HepG2 (cell line): ENCODE data around the gene PDPK1. TPM values are rescaled to one million over a fixed set of nuclear protein-coding genes. Genes with fewer than 3 reads are reported as not detected.

Experiments
- DPF2 ChIP-seq: sonication (generic); formaldehyde crosslinking; IDR thresholded peaks from 2 replicates; pipeline ENCODE4 v1.4.0; 2020; ENCODE audit warnings: mild to moderate bottlenecking, low read depth, missing genetic modification reagents, borderline replicate concordance
- FOXA1 ChIP-seq, 2 experiments: fragments of 450-650 bp in 1 of 2; sonication (generic) in 1 of 2; formaldehyde crosslinking in 1 of 2; IDR thresholded peaks; 2 replicates each; pipeline versions ENCODE4 v1.4.0 to v1.6.1; 2016 to 2020; ENCODE audit warnings: missing genetic modification reagents in 1 of 2
- GFI1 ChIP-seq: sonication (generic); formaldehyde crosslinking; IDR thresholded peaks from 2 replicates; pipeline ENCODE4 v1.5.0; 2020; ENCODE audit warnings: missing genetic modification reagents, mild to moderate bottlenecking, borderline replicate concordance
- HHEX ChIP-seq: IDR thresholded peaks from 2 replicates; pipeline ENCODE4 v1.6.1; 2016; ENCODE audit warnings: control low read depth
- JDP2 ChIP-seq: sonication (generic); formaldehyde crosslinking; IDR thresholded peaks from 2 replicates; pipeline ENCODE4 v1.8.1; 2022; ENCODE audit warnings: missing genetic modification reagents, borderline replicate concordance
- JUN ChIP-seq: sonication (generic); formaldehyde crosslinking; IDR thresholded peaks from 2 replicates; pipeline ENCODE4 v1.4.0; 2020; ENCODE audit warnings: mild to moderate bottlenecking, missing genetic modification reagents
- KDM3A ChIP-seq: IDR thresholded peaks from 2 replicates; pipeline ENCODE4 v1.6.1; 2018; ENCODE audit warnings: low read depth, missing compliant biosample characterization
- MXD3 ChIP-seq: IDR thresholded peaks from 2 replicates; pipeline ENCODE4 v1.6.1; 2016; ENCODE audit warnings: mild to moderate bottlenecking, missing biosample characterization, missing genetic modification reagents
- MYNN ChIP-seq: sonication (generic); formaldehyde crosslinking; IDR thresholded peaks from 2 replicates; pipeline ENCODE4 v1.4.0; 2020; ENCODE audit warnings: mild to moderate bottlenecking, low read depth, missing genetic modification reagents
- RARA ChIP-seq: IDR thresholded peaks from 2 replicates; pipeline ENCODE4 v1.6.1; 2016; ENCODE audit warnings: missing genetic modification reagents, missing compliant biosample characterization
- RARG ChIP-seq: sonication (generic); formaldehyde crosslinking; IDR thresholded peaks from 2 replicates; pipeline ENCODE4 v1.4.0; 2020; ENCODE audit warnings: low read depth, mild to moderate bottlenecking, missing genetic modification reagents
- RNF2 ChIP-seq: fragments of 450-650 bp; conservative IDR thresholded peaks from 2 replicates; pipeline ENCODE4 v1.6.1; 2016; ENCODE audit warnings: low read depth
- SMARCE1 ChIP-seq: fragments of 450-650 bp; IDR thresholded peaks from 2 replicates; pipeline ENCODE4 v1.6.1; 2017; ENCODE audit warnings: borderline replicate concordance
- SPEN ChIP-seq: sonication (generic); formaldehyde crosslinking; IDR thresholded peaks from 2 replicates; pipeline ENCODE4 v1.5.1; 2020; ENCODE audit warnings: low read depth, mild to moderate bottlenecking, missing genetic modification reagents
- ZNF33A ChIP-seq: sonication (generic); formaldehyde crosslinking; IDR thresholded peaks from 2 replicates; pipeline ENCODE4 v1.5.1; 2020; ENCODE audit warnings: missing genetic modification reagents, mild to moderate bottlenecking, moderate library complexity, borderline replicate concordance
- ZNF430 ChIP-seq: sonication (generic); formaldehyde crosslinking; IDR thresholded peaks from 2 replicates; pipeline ENCODE4 v1.9.0; 2021; ENCODE audit warnings: mild to moderate bottlenecking, missing genetic modification reagents
- ZNF619 ChIP-seq: sonication (generic); formaldehyde crosslinking; IDR thresholded peaks from 2 replicates; pipeline ENCODE4 v1.4.0; 2020; ENCODE audit warnings: mild to moderate bottlenecking, missing genetic modification reagents
- ZNF737 ChIP-seq: sonication (generic); formaldehyde crosslinking; IDR thresholded peaks from 2 replicates; pipeline ENCODE4 v1.5.0; 2020; ENCODE audit warnings: missing genetic modification reagents, mild to moderate bottlenecking, borderline replicate concordance
- ZNF75D ChIP-seq: sonication (generic); formaldehyde crosslinking; IDR thresholded peaks from 2 replicates; pipeline ENCODE4 v1.8.1; 2023; ENCODE audit warnings: missing genetic modification reagents, mild to moderate bottlenecking, borderline replicate concordance
- ZNF780A ChIP-seq: sonication (generic); formaldehyde crosslinking; IDR thresholded peaks from 2 replicates; pipeline ENCODE4 v1.8.0; 2022; ENCODE audit warnings: mild to moderate bottlenecking, missing genetic modification reagents, moderate library complexity
- ZXDC ChIP-seq: sonication (generic); formaldehyde crosslinking; IDR thresholded peaks from 2 replicates; pipeline ENCODE4 v1.5.0; 2020; ENCODE audit warnings: mild to moderate bottlenecking, missing genetic modification reagents
- polyA plus RNA-seq, 8 experiments: library from polyadenylated mRNA; depleted of rRNA in 3 of 8; stranded (reverse) in 7 of 8; unstranded in 1 of 8; fragments of >200 nt; fragmentation: Illumina TruSeq in 4 of 8; extraction: Trizol in 4 of 8; gene quantifications; 2 replicates each; pipeline versions ENCODE4 v1.2.1 to v1.2.3, GENCODE V29; 2011 to 2016; ENCODE audit warnings: low read depth in 4 of 8, missing spikeins in 1 of 8, mixed read lengths in 1 of 8; ENCODE audit not compliant: insufficient read depth in 1 of 8
- total RNA-seq, 5 experiments: library from RNA; depleted of rRNA; stranded (reverse); fragments of >200 nt; fragmentation: Illumina TruSeq; extraction: Trizol; gene quantifications; 2 replicates each; pipeline ENCODE4 v1.2.3, GENCODE V29; 2016; ENCODE audit warnings: low read depth in 1 of 5
- TF ChIP-seq, protein P1 (sequence below): sonication (generic); formaldehyde crosslinking; IDR thresholded peaks from 2 replicates; pipeline ENCODE4 v1.4.0; 2020; ENCODE audit warnings: missing genetic modification reagents

The PDPK1 gene
- total and polyA plus RNA-seq, 2 of the 13 experiments (the other 11 are each of a cell fraction or from before 2014, with no cell fraction given), result 59.6 to 129 TPM

DNA sequence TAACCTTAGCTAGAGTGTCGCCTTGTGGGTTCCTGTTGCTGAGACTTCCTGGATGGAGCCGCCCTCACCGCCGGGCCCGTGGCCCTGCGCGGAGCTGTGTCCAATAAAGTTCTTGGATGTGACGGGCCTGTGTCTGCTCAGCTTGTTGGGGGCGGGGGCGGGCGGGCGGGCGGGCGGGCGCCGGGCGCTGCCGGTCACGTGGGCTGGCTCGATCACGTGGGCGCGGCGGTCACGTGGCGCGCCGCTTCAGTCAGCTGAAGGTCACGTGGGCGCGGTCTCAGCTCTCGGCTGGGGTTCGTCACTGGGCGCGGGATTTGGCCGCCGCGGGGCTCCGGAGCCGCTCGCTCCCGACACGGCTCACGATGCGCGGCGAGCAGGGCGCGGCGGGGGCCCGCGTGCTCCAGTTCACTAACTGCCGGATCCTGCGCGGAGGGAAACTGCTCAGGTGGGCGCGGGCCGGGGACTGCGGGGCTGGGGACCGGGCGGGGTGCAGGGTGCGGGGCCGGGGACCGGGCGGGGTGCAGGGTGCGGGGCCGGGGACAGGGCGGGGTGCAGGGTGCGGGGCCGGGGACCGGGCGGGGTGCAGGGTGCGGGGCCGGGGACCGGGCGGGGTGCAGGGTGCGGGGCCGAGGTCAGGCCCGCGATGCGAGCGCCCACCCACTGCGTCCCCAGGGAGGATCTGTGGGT is 17.6 kb upstream of the PDPK1 start, which contains the start of gene AMDHD2 (continued):
- TF ChIP-seq ZNF33A (CRISPR knock-in tag), result no peak
- peak; percentile 75; the same call in 1 of the 2 replicates for TF ChIP-seq SPEN (CRISPR knock-in tag)
- no peak for TF ChIP-seq ZNF780A (CRISPR knock-in tag)
- no peak for TF ChIP-seq RNF2
- no peak for TF ChIP-seq ZNF75D (CRISPR knock-in tag)
- TF ChIP-seq ZNF619 (CRISPR knock-in tag), result no peak
- peak; percentile 46; the same call in 1 of the 2 replicates for TF ChIP-seq MXD3 (CRISPR knock-in tag)
- no peak for TF ChIP-seq ZNF430 (CRISPR knock-in tag)
- no peak for TF ChIP-seq HHEX (CRISPR knock-in tag)
- no peak for TF ChIP-seq FOXA1 (IDR thresholded peaks at IDR 0.05)
- peak; percentile 26; the same call in 1 of the 2 replicates for TF ChIP-seq FOXA1 (CRISPR knock-in tag; IDR thresholded peaks at IDR 0.05)
- TF ChIP-seq RARG (CRISPR knock-in tag), result no peak
- TF ChIP-seq ZXDC (CRISPR knock-in tag), result no peak
- TF ChIP-seq ZNF737 (CRISPR knock-in tag), result no peak
- no peak for TF ChIP-seq KDM3A (CRISPR knock-in tag)
- TF ChIP-seq JUN (CRISPR knock-in tag), result no peak
- TF ChIP-seq MYNN, result no peak
- no peak for TF ChIP-seq DPF2
- no peak for TF ChIP-seq GFI1 (CRISPR knock-in tag)
- TF ChIP-seq, protein P1, sequence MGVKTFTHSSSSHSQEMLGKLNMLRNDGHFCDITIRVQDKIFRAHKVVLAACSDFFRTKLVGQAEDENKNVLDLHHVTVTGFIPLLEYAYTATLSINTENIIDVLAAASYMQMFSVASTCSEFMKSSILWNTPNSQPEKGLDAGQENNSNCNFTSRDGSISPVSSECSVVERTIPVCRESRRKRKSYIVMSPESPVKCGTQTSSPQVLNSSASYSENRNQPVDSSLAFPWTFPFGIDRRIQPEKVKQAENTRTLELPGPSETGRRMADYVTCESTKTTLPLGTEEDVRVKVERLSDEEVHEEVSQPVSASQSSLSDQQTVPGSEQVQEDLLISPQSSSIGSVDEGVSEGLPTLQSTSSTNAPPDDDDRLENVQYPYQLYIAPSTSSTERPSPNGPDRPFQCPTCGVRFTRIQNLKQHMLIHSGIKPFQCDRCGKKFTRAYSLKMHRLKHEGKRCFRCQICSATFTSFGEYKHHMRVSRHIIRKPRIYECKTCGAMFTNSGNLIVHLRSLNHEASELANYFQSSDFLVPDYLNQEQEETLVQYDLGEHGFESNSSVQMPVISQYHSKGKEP (CRISPR knock-in tag), result no peak
- TF ChIP-seq SMARCE1, result no peak
- TF ChIP-seq RARA, result 0 out of 2 replicates have a peak, but pooled peaks have one; percentile 15
- no peak for TF ChIP-seq JDP2 (CRISPR knock-in tag)
